Brain microvascular endothelial cell (primary cell): Measurements from ENCODE around the gene DGCR2.
A peak's percentile ranks its signal among the peaks of the same experiment; 100 is the strongest.
"Not testable (repeated sequence)": the region's sequence is repeated elsewhere in the genome, so short reads cannot be mapped to it uniquely, and the experiment has no call there.

Source experiments
- DNase-seq: peaks from one replicate; pipeline ENCODE4 v3.0.0-alpha.2; 2020
- H3K27ac ChIP-seq: fragments of 250-450 bp; sonication (Bioruptor Pico); 2 replicates; pipeline ENCODE4 v1.5.1; 2020; ENCODE audit warnings: mild to moderate bottlenecking, moderate library complexity
- H3K27me3 ChIP-seq: fragments of 250-450 bp; sonication (Bioruptor Pico); replicated peaks from 2 replicates; pipeline ENCODE4 v1.5.1; 2020; ENCODE audit warnings: mild to moderate bottlenecking
- H3K36me3 ChIP-seq: fragments of 250-450 bp; sonication (Bioruptor Pico); replicated peaks from 2 replicates; pipeline ENCODE4 v1.5.1; 2020; ENCODE audit warnings: mild to moderate bottlenecking
- H3K4me3 ChIP-seq: 2 replicates; pipeline ENCODE4 v1.5.1; 2011; ENCODE audit warnings: low read depth, mild to moderate bottlenecking, control low read depth, low read length, moderate library complexity
- in situ Hi-C: cut with HindIII; loops from 2 replicates; pipeline ENCODE4 v1.10.0; 2017; ENCODE audit warnings: low sequenced_read_pairs, low pct_ligation_motif_present
- TF ChIP-seq, protein P1 (sequence below): IDR thresholded peaks from 2 replicates; pipeline ENCODE4 v1.5.1; 2011; ENCODE audit warnings: low read depth, mild to moderate bottlenecking, moderate library complexity, low read length, control low read depth, inconsistent platforms; ENCODE audit errors: missing control alignments

The DGCR2 gene

GRCh38 chr22:19038164-19038546, 84.1 kb downstream of the DGCR2 start:
- Histone ChIP-seq H3K27ac (no peak overlapping the region), H3K36me3 (peaks cover 32% of the 10 kb centered on the region), H3K4me3 (no peak overlapping the region), H3K27me3 (no peaks in the 10 kb centered on the region)
- in situ Hi-C loops: no loop called here
- DNase-seq: no peak
- TF ChIP-seq, protein P1, sequence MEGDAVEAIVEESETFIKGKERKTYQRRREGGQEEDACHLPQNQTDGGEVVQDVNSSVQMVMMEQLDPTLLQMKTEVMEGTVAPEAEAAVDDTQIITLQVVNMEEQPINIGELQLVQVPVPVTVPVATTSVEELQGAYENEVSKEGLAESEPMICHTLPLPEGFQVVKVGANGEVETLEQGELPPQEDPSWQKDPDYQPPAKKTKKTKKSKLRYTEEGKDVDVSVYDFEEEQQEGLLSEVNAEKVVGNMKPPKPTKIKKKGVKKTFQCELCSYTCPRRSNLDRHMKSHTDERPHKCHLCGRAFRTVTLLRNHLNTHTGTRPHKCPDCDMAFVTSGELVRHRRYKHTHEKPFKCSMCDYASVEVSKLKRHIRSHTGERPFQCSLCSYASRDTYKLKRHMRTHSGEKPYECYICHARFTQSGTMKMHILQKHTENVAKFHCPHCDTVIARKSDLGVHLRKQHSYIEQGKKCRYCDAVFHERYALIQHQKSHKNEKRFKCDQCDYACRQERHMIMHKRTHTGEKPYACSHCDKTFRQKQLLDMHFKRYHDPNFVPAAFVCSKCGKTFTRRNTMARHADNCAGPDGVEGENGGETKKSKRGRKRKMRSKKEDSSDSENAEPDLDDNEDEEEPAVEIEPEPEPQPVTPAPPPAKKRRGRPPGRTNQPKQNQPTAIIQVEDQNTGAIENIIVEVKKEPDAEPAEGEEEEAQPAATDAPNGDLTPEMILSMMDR: no peak

DNA sequence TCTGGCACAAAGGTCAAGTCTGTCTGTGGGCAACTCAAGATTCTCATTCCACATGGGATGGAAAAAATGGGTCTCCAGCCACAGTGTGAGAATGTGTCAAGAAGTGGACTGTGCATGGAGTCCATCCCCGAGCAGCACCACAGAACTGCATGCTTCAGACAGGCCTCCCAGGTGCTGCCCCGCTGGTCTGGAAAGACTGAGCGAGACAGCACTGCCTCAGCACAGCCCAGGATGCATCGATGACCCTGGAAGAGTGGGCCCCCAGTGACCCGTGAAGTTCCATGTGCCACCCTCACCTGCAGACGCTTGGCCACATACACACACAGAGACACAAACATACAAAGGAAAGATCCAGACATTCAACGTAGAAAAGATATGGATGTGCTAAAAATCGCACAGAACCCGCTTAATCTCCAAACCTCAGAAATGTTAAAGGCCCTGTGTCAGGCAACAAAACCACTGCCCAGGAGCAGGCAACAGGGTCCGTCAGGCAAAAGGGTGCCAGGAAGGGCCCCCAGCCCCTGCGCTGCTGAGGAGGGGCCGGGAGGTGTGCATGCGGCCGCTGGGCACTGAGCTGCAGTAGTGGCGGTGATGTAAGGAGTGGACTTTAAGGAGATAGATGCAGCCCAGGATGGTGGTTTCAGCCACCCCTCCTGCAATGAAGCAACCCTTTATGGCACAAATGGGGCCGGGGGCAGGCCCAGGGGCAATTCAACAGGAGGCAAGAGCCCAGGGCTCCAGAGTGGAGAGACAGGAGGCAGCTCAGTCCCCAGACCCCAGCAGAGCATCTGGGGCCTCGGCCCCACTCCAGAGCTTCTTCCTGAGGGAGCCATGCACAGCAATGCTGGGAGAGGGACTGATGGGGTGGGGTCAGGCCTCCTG, 84.7 kb downstream of the DGCR2 start:
- H3K27ac ChIP-seq: no peak overlapping the region
- no peak overlapping the region for H3K4me3 ChIP-seq
- TF ChIP-seq, protein P1: no peak

GRCh38 chr22:19036523-19037273, 85.5 kb downstream of the DGCR2 start:
- Histone ChIP-seq H3K27ac (no peak overlapping the region), H3K36me3 (peaks cover 19% of the 10 kb centered on the region), H3K27me3 (no peaks in the 10 kb centered on the region), H3K4me3 (no peak overlapping the region)
- no peak for DNase-seq
- TF ChIP-seq, protein P1: peak; percentile 42
- in situ Hi-C loops: no loop called here

More for the DNA sequence above, 84.7 kb downstream of the DGCR2 start:
- Histone ChIP-seq H3K27me3 (no peaks in the 10 kb centered on the region), H3K36me3 (peaks cover 26% of the 10 kb centered on the region)
- in situ Hi-C loops: no loop called here
- no peak for DNase-seq

- TF ChIP-seq, protein P1: no peak
- peaks cover 16% of the 10 kb centered on the region for H3K36me3 ChIP-seq
- H3K27me3 ChIP-seq: peaks cover 3% of the 10 kb centered on the region
- H3K4me3 ChIP-seq: no peak overlapping the region
- in situ Hi-C loops: no loop called here
- no peak for DNase-seq
- no peak overlapping the region for H3K27ac ChIP-seq
Measured at GRCh38 chr22:19036229-19036522, 86.0 kb downstream of the DGCR2 start.

DNA sequence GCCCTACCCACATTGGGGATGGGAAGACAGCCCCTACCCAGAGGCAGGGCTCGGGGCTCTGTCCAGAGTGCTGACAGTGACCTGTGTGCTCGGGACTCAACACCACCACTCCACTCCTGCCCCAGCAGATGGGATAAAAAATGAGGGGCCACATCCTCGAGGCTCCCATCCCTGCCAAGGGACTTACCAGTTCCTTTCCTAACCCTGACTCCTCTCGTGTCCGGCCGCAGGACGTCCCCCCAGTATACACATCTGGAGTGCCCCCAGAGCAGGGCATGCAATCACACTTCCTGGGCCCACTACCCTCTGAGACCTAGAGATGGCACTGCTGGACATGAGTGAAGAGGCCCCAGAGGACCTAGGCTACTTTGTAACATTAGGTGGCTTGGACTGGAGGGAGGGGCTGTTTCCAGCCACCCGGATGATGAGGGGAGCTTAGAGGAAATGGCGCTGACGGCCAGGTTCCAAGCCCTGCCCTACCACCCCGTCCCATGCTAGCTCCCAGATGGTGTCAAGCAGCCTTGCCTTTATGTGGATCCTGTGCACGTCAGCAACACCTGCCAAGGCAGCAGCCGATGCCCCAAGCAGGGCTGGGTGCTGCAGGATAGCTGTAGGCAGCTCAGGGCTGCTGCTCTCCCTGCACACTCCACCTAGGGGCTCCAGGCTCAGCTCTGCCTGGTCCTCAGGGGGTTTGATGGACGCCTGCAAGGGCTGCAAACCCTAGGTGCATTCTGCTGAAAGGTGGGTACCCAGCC, 86.6 kb downstream of the DGCR2 start:
- TF ChIP-seq, protein P1: no peak
- in situ Hi-C loops: no loop called here
- no peak overlapping the region for H3K27ac ChIP-seq
- H3K4me3 ChIP-seq: no peak overlapping the region
- H3K36me3 ChIP-seq: peaks cover 11% of the 10 kb centered on the region
- H3K27me3 ChIP-seq: peaks cover 5% of the 10 kb centered on the region
- no peak for DNase-seq

DNA sequence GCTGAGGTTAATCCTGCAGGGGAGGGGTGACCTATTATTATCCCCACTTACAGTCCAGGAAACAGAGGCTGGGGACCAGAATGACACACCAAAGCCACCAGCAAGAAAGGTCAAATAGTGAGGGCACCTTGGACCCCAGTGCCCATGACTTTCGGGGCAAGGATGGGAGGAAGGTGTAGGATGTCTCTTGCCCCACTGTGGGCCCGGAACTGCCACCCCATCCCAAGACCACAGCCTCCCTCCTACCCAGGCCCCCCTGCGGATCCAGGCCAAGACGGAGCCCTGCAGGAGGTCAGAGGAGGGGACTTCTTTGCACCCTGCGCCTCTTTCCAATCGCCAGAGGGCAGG, 87.1 kb downstream of the DGCR2 start:
- H3K36me3 ChIP-seq, in situ Hi-C loops, H3K27ac ChIP-seq, H3K4me3 ChIP-seq, DNase-seq: not testable (repeated sequence)
- peaks cover 11% of the 10 kb centered on the region for H3K27me3 ChIP-seq

DNA sequence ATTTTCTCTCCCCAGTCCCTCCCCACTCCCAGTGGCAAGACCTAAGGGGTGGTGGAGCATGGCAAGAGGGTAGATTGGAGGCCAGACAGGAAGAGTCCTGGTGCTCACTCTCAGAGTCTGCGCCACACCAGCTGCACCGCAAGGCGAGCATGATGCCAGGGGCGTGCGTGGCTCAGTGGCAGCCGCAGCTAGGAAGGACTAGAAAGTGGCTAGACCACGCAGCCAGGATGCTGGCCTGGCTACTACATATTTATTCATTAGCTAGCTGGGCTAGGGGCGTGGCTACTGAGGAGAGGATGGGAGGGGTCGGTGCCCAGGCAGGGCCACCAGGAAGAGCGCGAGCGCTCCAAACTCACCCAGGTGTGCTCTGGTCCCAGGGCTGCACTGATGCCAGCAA, 87.5 kb downstream of the DGCR2 start:
- H3K27me3 ChIP-seq: peaks cover 11% of the 10 kb centered on the region
- H3K27ac ChIP-seq, H3K4me3 ChIP-seq, H3K36me3 ChIP-seq, in situ Hi-C loops, DNase-seq: not testable (repeated sequence)

- H3K27me3 ChIP-seq: peaks cover 14% of the 10 kb centered on the region
- H3K4me3 ChIP-seq, in situ Hi-C loops, H3K36me3 ChIP-seq, H3K27ac ChIP-seq, DNase-seq: not testable (repeated sequence)
Measured at GRCh38 chr22:19034031-19034723, 88.0 kb downstream of the DGCR2 start.
